T47D (cell line): ENCODE data around the gene KCNIP3.
"Not testable (repeated sequence)": the region's sequence is repeated elsewhere in the genome, so short reads cannot be mapped to it uniquely, and the experiment has no call there.

ENCODE experiments used
- DNase-seq, 2 experiments: peaks; one replicate each; pipeline versions ENCODE4 v3.0.0 to v3.0.0-alpha.2; 2011 to 2012; ENCODE audit warnings: low read depth in 1 of 2, low spot score in 1 of 2
- JUND ChIP-seq: IDR thresholded peaks from 2 replicates; pipeline ENCODE4 v1.6.1; 2012; ENCODE audit warnings: low read depth
- in situ Hi-C: cut with HindIII; loops from 2 replicates; pipeline ENCODE4 v1.10.0; 2016; ENCODE audit warnings: low sequenced_read_pairs, low pct_unique_long_range_greater_than_20kb

Gene KCNIP3

DNA sequence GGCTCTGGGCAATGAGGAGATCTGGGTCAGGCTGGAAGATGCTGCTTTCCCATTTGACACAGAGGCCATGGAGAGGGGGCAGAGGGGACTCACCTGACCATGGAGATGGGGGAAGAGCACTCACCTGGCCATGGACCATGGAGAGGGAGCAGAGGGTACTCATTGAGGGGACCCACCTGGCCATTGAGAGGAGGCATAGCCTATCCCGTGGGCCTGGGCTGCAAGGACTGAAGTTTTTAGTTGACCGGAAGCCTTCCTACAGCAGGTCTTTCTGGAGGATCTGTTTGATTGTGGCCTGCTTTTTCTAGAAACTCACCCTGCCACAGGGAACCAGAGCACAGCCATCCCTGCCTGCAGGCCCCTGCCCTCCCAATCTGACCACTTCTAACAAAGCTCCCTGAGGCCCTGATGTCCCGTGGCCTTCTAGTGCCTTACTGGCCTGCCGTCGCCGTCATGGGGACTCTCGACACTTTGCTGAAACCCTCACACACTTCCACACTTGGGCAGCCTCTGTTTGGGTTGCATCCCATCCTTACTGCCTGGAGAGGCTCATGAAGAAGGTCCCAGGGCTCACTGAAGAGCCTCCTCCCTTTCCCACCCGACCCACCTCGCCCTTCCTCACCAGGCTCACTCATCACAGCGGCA is 28.0 kb upstream of the KCNIP3 start:
- in situ Hi-C loops = no loop called here
- DNase-seq = no peak
- TF ChIP-seq JUND = no peak

DNA sequence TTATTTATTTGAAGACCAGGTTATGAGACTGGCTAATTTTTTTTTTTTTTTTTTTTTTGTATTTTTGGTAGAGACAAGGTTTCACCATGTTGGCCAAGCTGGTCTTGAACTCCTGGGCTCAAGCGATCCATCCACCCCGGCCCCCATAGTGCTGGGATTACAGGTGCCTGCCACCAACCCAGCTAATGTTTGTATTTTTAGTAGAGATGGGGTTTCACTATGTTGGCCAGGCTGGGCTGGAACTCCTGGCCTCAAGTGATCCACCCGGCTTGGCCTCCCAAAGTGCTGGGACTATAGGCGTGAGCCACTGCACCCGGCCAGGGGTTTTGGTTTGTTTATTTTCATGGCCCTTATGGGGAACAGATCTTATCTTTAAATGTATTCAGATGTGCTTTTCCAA is 27.4 kb upstream of the KCNIP3 start:
- in situ Hi-C loops, DNase-seq: not testable (repeated sequence)

DNA sequence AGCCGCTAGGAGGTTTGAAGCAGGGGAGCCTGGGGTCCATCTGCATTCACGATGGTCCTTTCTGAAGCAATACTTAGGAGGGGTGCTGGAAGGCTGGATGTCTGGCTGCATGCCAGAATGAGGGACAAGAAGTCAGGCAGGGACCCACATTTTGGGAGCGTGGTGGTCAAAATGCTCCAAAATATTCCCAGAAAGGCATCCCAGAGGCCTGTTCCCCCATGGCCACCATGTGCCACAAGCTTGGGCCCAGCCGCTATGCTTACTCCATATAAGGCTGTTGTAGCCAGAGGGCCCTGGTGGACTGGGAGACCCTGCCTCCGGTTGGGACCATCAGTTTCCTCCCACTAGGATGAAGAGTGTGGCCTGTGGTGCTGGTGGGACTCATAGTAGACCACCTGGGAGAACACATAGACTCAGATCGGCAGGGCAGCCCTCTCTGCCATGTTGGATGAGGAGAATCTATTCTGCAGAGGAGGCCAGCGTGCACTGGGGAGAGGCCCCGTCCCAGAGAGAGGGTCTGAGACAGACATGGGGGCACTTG is 26.5 kb upstream of the KCNIP3 start:
- DNase-seq = no peak
- TF ChIP-seq JUND = no peak
- in situ Hi-C loops = no loop called here

DNA sequence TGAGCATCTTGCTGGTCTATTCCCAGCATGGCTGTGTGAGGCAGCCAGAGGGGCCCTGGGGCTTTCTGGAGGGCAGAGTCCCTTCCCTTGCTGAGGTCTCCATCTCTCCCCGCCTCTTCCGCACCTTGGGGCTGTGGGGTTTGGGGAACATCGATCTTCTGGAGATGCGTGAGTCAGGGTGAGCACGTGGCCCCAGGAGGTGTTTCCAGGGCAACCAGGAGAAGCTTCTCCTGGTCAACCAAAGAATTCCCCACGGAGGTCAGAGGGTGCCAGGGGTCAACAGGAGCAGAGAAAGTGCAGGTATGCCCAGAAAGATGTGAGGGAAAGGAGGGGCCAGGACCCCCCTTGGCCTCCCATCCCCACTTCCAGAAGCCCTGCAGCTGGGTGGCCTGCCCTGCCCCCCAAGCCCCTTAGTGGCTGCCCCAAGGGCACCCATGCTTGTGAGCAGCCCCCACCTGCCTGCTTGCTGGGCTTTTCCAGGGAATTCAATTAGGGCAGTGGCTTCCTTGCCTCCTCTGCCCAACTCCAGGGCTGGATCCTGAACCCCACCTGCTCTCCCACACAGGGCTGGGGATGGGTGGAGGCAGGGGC is 25.7 kb upstream of the KCNIP3 start:
- no peak for DNase-seq
- TF ChIP-seq JUND = no peak
- in situ Hi-C loops = no loop called here

DNA sequence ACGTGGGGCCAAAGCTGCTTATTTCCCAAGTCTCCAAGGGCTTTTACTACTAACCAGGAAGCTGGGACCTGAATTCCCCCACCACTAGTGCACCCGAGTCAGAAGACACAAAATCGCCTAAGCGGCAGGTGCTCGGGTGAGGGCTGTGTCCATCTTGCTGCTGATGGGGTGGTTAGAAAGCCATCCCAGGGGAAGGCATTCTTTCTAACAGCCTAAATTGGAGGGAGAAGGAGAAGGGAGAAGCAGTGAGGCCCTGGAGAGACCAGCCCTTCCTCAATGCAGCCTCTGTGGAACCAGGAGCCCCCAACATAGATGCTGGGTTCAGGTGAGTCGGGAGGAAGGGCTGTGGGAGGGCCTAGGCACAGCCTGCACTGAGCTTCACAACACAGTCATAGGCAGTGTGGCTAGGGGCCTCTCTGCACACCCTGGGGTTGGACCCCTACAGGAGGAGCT is 24.8 kb upstream of the KCNIP3 start:
- DNase-seq = no peak
- in situ Hi-C loops = no loop called here
- TF ChIP-seq JUND = no peak

DNA sequence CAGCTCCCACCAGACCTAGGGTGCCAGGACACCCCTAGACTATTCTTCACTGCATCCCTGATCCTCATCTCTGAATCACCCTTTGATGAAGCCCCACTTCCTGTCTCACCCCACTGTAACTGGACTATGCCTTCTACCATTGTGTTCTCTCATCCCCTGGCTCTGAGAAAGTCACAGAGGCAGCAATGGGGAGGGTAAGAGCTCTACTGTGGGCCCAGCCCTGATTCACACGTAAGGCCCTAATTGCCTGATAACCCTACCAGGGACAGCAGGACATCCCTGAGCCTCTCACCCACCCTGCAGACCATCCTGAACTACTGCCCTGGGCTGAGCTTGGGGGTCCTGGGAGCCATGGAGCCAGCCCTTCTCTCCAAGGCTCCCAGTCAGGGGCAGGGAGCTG is 24.4 kb upstream of the KCNIP3 start:
- in situ Hi-C loops = no loop called here
- TF ChIP-seq JUND = no peak
- no peak for DNase-seq

DNA sequence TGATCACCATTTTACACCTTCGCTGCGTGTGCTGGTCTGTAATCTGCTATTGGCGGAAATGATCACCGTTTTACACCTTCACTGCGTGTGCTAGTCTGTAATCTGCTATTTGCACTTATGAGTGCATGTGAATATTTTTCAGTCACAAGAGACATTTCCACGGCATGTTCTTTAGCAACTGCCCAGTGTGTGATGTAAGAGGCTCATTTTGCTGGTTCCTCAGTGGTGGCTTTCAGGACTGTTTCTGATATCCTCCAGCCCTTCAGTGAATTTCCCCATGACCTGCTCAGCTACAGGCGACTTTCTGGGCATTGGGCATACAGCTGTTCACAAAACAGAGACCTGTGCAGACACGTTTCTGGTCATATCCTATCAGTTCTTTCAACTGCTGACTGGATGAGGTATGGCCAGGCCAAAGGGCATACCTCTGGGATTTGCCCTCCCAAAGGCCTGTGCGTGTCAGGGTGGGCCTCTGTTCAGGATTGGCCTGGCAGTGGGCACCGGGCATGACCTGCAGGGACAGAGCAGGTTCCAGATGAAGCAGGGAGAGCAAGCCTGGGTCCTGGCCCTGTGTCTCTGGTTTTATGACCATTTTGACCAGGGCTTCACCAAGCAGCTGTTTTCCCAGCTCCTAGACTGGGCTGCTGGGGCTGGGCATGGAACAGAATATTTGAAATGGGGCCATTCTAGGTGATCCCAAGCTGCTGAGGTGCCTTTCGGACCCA is 23.4 kb upstream of the KCNIP3 start:
- in situ Hi-C loops = no loop called here
- no peak for DNase-seq
- no peak for TF ChIP-seq JUND

DNA sequence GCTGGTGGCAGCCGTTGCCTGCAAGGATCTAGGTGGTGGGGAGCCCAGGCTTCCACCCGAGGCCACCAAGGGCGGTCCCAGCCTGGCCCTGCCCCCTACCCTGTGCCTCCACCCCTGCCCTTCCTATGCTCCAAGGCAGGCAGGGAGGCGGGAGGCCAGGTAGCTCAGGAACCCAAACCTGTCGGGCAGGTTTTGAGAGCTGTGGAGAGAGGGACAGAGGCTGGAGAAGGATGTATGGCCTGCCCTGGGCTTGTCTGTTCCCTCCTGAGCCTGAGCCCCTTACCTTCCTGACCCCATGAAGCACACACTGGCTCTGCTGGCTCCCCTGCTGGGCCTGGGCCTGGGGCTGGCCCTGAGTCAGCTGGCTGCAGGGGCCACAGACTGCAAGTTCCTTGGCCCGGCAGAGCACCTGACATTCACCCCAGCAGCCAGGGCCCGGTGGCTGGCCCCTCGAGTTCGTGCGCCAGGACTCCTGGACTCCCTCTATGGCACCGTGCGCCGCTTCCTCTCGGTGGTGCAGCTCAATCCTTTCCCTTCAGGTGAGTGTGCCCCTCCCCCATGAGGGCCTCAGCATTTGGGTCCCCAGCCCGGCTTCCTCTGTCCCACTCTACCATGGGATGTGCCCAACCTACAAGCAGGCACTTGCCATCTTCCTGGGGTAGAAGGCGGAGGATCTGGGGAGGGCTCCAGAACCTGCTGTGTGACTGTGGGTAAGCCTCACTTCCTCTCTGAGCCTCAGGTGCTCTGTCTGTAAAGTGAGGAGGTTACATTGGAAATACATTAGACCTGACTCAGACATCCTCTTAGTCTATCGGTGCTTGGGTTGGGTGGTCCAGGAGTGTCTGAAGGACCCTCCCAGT is 22.6 kb upstream of the KCNIP3 start, which contains the start of gene PROM2:
Gene PROM2 (plus strand): TSS at position 159 of the 860 bp plus-strand sequence. CDS start 137 bp downstream, at position 296.
- TF ChIP-seq JUND = no peak

DNA sequence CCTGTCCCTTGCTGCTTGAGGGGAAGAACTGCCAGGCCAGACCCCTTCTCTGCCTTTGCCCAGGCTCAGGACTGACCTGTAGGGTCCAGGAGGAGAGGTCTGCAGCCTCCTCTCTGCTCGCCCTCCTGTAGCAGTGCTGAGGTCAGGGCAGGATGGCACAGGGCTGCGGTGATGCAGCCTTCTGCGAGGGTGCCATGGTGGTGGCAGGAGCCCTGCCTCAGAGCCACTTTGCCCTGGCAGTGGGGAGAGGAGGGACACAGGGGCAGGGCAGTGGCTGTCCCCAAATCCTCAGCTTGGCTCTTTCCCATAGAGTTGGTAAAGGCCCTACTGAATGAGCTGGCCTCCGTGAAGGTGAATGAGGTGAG is 22.0 kb upstream of the KCNIP3 start:
- TF ChIP-seq JUND = no peak
- in situ Hi-C loops = no loop called here
- DNase-seq = no peak

More for the DNA sequence above, 22.6 kb upstream of the KCNIP3 start, which contains the start of gene PROM2:
- peak; percentile 64 to 94 for DNase-seq
- in situ Hi-C loops = no loop called here

DNA sequence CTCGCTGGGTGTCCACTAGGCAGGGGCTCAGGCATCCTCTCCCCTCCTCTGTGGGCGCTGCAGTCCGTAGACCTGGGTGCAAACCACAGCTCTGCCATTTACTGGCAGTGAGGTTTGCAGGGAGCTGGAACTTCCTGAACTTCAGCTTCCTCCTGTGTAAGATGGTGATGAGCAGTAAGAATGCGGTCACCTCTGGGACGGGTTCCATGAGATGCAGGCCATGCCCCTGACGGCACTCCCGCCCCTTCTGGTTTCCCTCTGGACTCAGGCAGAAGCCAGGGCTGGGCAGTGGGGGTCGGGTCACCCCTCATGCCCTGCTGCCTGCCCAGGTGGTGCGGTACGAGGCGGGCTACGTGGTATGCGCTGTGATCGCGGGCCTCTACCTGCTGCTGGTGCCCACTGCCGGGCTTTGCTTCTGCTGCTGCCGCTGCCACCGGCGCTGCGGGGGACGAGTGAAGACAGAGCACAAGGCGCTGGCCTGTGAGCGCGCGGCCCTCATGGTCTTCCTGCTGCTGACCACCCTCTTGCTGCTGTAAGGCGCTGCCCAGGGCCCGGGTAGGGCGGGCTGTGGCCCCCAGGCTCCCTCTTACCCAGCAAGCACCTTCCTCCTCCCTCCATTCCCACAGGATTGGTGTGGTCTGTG is 21.4 kb upstream of the KCNIP3 start:
- in situ Hi-C loops = no loop called here
- peak in 1 of 2 experiments; percentile 74 for DNase-seq
- no peak for TF ChIP-seq JUND

DNA sequence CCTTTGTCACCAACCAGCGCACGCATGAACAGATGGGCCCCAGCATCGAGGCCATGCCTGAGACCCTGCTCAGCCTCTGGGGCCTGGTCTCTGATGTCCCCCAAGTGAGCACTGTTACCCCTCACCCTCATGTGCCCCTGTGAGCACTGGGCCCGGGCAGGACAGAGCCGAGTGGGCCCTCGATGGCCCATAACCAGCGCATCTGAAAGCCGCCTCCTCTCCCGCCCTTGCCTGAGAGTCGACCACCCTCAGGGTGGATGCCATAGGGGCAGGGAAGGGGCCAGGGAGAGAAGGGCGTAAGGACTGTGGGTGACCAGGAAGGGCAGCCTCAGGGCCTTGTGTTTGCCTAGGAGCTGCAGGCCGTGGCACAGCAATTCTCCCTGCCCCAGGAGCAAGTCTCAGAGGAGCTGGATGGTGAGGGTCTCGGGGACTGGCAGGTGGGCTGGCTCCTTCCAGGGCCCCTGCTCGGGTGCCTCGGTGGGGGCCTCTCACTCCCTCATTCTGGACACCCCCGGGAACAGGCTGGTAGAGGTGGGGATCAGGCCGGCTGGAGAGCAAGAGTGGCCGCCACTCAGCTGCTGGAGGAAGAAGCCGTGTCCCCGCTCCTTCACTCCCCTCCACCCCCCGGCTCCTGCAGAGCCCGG is 20.8 kb upstream of the KCNIP3 start:
- no peak for DNase-seq
- in situ Hi-C loops = no loop called here
- no peak for TF ChIP-seq JUND
